ENCODE results near the gene NOP9.

Gene NOP9

GRCh38 chr14:24325041-24325530, 25.4 kb downstream of the NOP9 start:
- DNase-seq = no peak

DNA sequence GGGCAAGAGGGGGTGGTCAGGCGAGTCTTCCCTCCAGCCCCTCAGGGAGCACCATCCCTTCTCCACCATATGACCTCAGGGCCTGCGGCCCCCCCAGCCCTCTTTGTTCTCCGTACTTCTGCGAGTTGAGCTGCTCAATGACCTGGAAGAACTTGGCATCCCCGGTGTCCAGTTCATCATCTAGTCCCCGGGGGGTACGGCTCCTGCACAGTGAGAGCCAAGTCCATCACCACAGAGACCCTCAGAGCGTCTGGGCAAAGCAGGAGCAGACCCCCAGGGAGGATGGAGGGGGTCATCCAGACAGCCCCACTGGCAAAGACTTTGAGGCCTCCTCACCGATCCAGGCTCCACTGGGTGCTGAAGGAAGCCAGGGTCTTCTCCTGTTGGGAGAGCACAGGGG, 26.3 kb downstream of the NOP9 start:
- DNase-seq = no peak

GRCh38 chr14:24327303-24327702, 27.7 kb downstream of the NOP9 start:
- DNase-seq = no peak

DNA sequence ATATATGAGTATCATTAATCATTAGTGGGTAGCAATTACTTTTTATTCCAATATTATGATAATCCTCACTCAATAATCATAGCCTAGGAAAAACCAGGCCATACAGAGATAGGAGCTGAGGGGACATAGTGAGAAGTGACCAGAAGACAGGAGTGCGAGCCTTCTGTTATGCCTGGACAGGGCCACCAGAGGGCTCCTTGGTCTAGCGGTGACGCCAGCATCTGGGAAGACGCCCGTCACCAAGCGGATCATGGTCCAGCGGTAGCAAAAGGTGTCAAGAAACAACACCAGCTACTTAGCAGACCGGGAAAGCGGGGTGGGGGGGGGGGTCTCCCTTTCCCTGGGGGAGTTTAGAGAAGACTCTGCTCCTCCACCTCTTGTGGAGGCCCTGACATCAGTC, 28.3 kb downstream of the NOP9 start:
- peak in 15 of 56 donors; percentile 15 to 65 (median 42) for DNase-seq

GRCh38 chr14:24329073-24329663, 29.5 kb downstream of the NOP9 start:
- DNase-seq = no peak

DNA sequence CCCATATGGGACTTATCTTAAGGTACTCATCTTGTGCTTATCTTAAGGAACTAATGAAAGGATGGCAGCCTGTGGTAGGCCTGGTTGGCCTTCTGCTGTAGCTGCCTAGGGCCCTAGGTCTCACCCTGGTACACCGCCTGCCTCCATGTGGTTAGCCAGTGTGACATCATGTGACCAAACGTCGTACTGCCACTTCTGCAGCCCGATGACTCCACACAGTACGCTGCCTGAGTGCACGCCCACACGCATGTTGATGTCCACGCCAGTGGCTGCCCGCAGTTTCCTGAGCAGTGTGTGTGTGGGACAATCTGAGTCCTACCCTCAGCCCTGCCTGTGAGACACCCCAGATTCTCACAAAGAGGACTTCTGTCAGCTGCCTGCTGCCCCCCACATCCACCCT, 30.1 kb downstream of the NOP9 start:
- peak in 2 of 56 donors; percentile 26 to 44 for DNase-seq

- no peak for DNase-seq
Observed at GRCh38 chr14:24330973-24331674, 31.5 kb downstream of the NOP9 start.

GRCh38 chr14:24331731-24332267, 32.1 kb downstream of the NOP9 start:
- DNase-seq = no peak

- DNase-seq = peak in 26 of 56 donors; percentile 9 to 77 (median 35)
Observed at GRCh38 chr14:24332268-24332993, 32.8 kb downstream of the NOP9 start.

DNA sequence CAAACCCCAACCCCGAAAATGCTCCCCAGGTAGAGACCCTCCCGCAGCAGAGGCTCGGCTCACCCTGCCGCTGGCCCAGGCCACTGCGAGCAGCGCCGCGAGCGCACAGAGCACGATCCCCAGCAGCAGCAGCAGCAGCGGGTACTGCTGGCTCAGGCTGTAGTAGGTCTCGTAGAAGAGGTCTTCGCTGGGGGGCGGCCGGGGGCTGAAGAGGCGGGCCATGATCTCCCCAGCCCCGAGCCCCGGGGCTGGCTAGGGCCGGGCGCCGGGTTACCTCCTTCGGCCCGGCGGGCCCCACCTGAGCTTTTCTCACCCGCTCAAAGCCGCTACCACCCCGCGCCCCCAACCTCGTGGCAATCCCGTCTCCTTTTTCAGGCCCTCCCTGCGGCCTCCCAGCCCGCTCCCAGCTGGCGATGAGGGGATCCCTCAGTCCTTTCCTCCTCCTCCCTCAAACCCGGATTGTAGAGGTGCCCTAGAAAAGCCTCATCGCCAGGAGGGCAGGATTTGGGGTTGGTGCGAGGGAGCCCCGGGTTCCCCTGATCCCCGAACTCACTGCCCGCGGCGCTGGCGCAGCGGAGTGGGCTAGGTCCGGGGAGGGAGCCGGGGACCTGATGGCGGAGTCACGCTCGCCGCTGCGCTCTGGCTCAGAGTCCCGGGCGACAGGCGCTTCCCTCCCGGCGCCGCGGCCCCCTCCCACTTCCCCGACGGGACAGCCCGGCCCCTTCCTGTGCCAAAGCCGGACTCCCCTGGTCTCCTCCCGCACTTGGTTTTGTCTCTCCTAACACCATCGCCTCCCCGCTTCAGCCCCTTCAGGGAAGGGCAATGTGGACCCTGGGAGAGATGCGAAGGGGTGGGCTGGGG, 35.0 kb downstream of the NOP9 start, which contains the start of gene ADCY4:
Gene ADCY4, minus strand, starts transcription at position 641 of the 861 bp plus-strand sequence. Its CDS starts 419 bp downstream, at position 222.
- no peak for DNase-seq

DNA sequence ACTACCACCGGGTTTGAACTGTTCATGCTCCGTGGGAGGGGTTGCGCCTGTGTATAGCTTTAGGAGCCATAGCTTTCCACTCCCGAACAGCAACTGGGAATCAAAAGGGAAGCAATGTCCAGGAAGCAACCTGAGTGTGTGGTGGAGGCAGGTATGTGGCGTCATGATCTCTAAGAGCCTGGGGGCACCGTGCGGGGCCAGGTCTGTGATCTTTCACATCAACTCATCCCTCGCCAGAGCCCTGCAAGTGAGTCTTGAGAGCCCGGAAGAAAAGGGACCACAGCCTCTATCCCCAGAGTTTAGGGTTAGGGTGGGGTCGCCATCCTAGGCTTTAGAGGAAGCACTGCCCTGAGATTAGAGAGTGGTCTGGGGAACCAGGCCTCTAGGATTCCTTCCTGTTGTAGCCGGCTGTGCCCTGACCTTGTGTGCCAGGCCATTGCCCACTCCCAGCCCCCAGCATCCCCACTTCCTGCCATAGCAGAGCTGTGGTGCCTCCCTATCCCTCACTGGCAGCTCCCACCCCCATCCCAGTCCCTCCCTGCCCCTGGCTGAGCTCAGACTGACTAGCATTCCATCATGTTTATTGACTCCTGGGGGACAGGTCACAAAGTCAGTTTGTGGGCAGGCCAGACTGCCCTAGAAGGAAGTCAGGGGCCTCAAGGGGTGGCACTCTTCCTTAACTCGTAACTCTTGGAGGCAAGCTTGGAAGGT, 36.0 kb downstream of the NOP9 start:
- no peak for DNase-seq

DNA sequence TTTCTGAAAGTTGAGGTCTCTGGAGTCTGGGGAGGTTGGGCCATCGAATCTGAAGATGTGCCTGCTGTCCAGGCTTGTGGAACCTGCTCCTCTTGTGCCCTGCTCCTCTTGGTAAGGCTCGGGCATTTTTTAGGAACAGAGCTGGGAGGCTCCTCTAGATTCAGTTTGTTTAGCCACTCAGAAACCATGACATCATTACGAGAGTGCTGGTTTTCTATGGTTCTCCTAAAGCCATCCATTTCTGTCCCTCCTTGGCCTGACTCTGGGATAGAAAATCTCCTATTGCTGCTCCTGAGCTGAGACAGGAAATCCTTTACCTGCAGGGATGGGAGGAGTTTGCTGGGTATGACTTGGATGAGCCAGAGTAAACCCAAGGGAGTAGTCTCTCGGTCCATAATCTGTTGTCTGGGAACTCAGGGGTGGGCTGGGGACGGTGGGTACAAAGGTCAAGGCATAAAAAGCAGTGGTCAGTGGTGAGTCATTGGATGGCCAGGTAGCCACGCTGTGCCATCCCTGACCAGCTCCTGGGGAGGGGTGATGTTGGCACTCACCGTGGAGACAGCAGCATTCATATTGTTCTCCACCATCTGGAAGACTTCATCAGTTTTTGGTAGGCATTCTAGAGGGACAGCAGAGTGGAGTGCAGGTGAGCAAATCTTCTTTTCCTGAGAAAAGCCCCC, 37.6 kb downstream of the NOP9 start:
- no peak for DNase-seq

DNA sequence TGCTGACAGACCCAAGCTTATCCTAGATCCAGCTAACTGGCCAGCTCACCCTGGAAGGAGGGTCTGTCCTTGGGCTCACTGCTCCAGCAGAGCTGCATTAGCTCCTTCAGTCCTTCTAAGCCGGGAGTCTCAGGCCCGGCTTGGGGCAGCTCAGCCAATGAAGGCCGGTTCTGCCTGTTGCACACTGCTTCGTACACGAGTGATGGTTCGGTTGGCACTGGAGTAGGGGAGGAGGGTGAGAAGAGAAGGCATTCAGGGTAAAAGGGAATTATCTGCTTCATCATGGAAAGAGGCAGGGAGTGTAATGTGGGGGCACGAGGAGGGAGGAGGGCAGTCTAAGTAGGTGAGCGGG, 38.1 kb downstream of the NOP9 start:
- DNase-seq = no peak

DNA sequence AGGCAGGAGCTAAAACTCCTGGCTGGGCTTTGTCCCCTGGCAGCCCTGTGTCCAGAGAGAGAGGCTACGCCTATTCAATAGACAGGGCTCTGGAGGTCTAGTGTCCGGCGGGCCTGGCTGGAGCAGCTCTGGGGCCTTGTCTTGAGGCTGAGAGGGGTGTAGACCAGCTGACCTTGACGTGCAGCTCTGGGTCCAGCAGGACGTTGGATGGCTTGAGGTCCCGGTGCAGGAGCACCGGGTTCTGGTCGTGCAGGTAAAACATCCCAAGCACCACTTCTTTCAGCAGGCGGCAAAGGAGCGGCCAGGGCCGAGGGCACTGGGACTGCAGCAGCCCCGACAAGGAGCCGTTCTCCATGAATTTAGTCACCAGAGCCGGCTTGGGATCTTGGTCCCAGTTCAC, 39.2 kb downstream of the NOP9 start:
- no peak for DNase-seq

GRCh38 chr14:24339284-24340151, 39.9 kb downstream of the NOP9 start, which contains the start of gene RIPK3:
TSS of gene RIPK3 (minus strand) at chr14:24339991. CDS start at chr14:24339826, 165 bp downstream.
- no peak for DNase-seq

- DNase-seq = no peak
Observed at GRCh38 chr14:24340606-24341005, 41.0 kb downstream of the NOP9 start.

DNA sequence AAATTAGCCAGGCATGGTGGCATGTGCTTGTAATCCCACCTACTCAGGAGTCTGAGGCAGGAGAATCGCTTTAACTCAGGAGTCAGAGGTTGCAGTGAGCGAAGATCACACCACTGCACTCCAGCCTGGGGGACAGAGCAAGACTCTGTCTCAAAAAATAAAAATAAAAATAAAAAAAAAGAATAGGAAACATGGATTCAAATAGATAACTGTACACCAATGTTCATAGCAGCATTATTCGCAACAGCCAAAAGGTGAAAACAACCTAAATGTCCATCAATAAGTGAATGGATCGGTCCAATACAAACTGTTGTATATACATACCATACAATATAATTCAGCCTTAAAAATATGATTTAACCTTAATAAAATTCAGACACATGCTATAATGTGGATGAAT, 43.2 kb downstream of the NOP9 start:
- no peak for DNase-seq

DNA sequence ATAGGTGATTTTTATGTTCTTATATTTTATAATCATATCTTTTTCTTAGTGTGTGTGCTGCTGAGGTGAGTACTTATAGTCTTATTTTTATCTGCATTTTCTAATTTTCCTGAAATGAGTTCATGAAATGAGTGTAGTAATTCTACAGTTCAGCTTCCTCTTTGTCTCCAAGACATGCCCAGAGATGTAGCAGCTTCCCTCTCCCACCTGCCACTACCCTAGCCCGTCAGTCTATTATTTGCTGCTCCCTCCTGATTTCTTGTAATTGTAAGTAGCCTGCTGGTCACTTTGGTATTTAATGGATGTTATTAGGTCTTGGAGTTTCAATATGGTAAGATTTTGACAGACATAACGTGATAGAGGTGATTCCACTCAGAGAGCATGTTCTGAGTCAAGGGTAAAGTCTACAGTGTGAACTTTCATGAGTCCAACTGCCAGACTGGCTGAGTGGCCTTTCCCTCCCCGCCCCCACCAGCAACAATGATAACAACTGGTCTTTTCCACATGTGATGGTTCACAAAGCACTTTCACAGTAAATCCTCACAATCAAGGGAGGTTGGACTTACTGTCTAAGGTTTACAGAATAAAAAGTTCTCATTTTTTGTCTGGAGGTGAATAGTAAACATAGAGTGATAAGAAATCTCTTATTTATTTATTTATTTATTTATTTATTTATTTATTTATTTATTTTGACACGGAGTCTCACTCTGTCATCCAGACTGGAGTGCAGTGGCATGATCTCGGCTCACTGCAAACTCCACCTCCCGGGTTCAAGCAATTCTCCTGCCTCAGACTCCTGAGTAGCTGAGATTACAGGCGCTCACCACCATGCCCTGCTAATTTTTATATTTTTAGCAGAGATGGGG, 44.4 kb downstream of the NOP9 start:
- DNase-seq = no peak

Measured in amygdala (tissue), 56 donors.